GM12878 (cell line): ENCODE data around the gene IL10. TPM values are rescaled to one million over a fixed set of nuclear protein-coding genes. Genes with fewer than 3 reads are reported as not detected.

Source experiments
- ATAC-seq: fragments of 200-7000 bp; cut with Tn5 transposase; 3 replicates; pipeline ENCODE4 v1.9.1; 2020; ENCODE audit warnings: mild to moderate bottlenecking, moderate library complexity
- BruUV-seq: library from RNA; stranded (reverse); fragments of 400-500 nt; replicated peaks from 2 replicates; lab custom pipeline; 2021; lab: Mats Ljungman, UMichigan
- CTCF ChIA-PET: fragments of 300-600 bp; sonication (Branson Sonifier 250); formaldehyde crosslinking; extraction: SDS; loops from one replicate; lab custom pipeline; 2021; ENCODE audit warnings: inconsistent platforms; lab: Yijun Ruan, JAX
- POLR2A ChIA-PET: fragments of 350-600 bp; formaldehyde crosslinking; extraction: SDS; loops from one replicate; lab custom pipeline; 2021; ENCODE audit warnings: inconsistent platforms; lab: Charles Lee
- RAD21 ChIA-PET: fragments of 300-600 bp; sonication (Branson Sonifier 250); formaldehyde crosslinking; loops from one replicate; lab custom pipeline; 2023; ENCODE audit warnings: antibody characterized with exemption; ENCODE audit not compliant: unreplicated experiment; lab: Charles Lee
- SMC1A ChIA-PET: fragments of 300-600 bp; sonication (Branson Sonifier 250); formaldehyde crosslinking; loops from one replicate; lab custom pipeline; 2023; ENCODE audit not compliant: unreplicated experiment, uncharacterized antibody; lab: Charles Lee
- DNase-seq: peaks from one replicate; pipeline ENCODE4 v3.0.0-alpha.2; 2011; ENCODE audit warnings: low read depth, low spot score
- FAIRE-seq: peaks from 3 replicates; lab custom pipeline; 2011; peaks lifted over from hg19 to GRCh38; lab: Jason Lieb, UNC
- H2AFZ ChIP-seq: 2 replicates; pipeline ENCODE4 v1.6.0; 2011; ENCODE audit warnings: low read depth, low read length, control low read depth; ENCODE audit not compliant: control insufficient read depth
- H3K27ac ChIP-seq: 2 replicates; pipeline ENCODE4 v1.5.1; 2011; ENCODE audit warnings: control low read depth; ENCODE audit not compliant: control insufficient read depth, insufficient read depth
- H3K27me3 ChIP-seq, 2 experiments: replicated peaks in 1 of 2; 2 replicates each; pipeline versions ENCODE4 v1.6.0 to v1.6.1; 2011; ENCODE audit warnings: low read length in 1 of 2; ENCODE audit not compliant: control insufficient read depth in 2 of 2, insufficient read depth in 2 of 2
- H3K36me3 ChIP-seq, 2 experiments: 2 replicates each; pipeline ENCODE4 v1.5.1; 2011; ENCODE audit warnings: low read length in 1 of 2; ENCODE audit not compliant: control insufficient read depth in 2 of 2, insufficient read depth in 2 of 2
- H3K4me1 ChIP-seq: 2 replicates; pipeline ENCODE4 v1.6.1; 2011; ENCODE audit warnings: mild to moderate bottlenecking, low read length, moderate library complexity, mixed read lengths; ENCODE audit not compliant: control insufficient read depth, insufficient read depth
- H3K4me2 ChIP-seq: 2 replicates; pipeline ENCODE4 v1.6.0; 2011; ENCODE audit warnings: control low read depth; ENCODE audit not compliant: control insufficient read depth, insufficient read depth
- H3K4me3 ChIP-seq: fragments of 200-600 bp; sonication (generic); 2 replicates; pipeline ENCODE4 v1.5.1; 2016
- H3K79me2 ChIP-seq: 2 replicates; pipeline ENCODE4 v1.6.0; 2011; ENCODE audit warnings: low read length; ENCODE audit not compliant: control insufficient read depth, insufficient read depth
- H3K9ac ChIP-seq: 2 replicates; pipeline ENCODE4 v1.8.0; 2011; ENCODE audit warnings: low read length, control low read depth, mixed read lengths; ENCODE audit not compliant: control insufficient read depth, insufficient read depth
- H3K9me3 ChIP-seq: replicated peaks from 3 replicates; pipeline ENCODE4 v1.5.1; 2011; ENCODE audit warnings: mild to moderate bottlenecking, low read length; ENCODE audit not compliant: control insufficient read depth, insufficient read depth
- H4K20me1 ChIP-seq: 2 replicates; pipeline ENCODE4 v1.6.0; 2011; ENCODE audit not compliant: control insufficient read depth, insufficient read depth
- CEBPB ChIP-seq, 2 experiments: fragments of 150-350 bp in 1 of 2; IDR thresholded peaks; 2 replicates each; pipeline ENCODE4 v1.6.1; 2012 to 2014; ENCODE audit warnings: low read depth in 2 of 2, low read length in 2 of 2, borderline replicate concordance in 1 of 2, inconsistent platforms in 1 of 2
- FOS ChIP-seq: IDR thresholded peaks from 3 replicates; pipeline ENCODE4 v1.6.1; 2011; ENCODE audit warnings: borderline replicate concordance; ENCODE audit not compliant: insufficient read length; ENCODE audit errors: extremely low read depth
- RB1 ChIP-seq: fragments of 450-650 bp; formaldehyde crosslinking; IDR thresholded peaks from 2 replicates; pipeline ENCODE4 v1.6.1; 2017; ENCODE audit warnings: mild to moderate bottlenecking, borderline replicate concordance
- RELA ChIP-seq: fragments of 450-650 bp; IDR thresholded peaks from 2 replicates; pipeline ENCODE4 v1.8.0; 2014; ENCODE audit warnings: borderline replicate concordance; ENCODE audit not compliant: partially characterized antibody
- RELB ChIP-seq: fragments of 450-650 bp; IDR thresholded peaks from 2 replicates; pipeline ENCODE4 v1.6.1; 2017; ENCODE audit warnings: low read depth, mild to moderate bottlenecking, moderate library complexity
- SIN3A ChIP-seq: IDR thresholded peaks from 2 replicates; pipeline ENCODE4 v1.6.1; 2012; ENCODE audit warnings: low read depth, low read length, improper control_type of control experiment
- SPI1 ChIP-seq: IDR thresholded peaks from 2 replicates; pipeline ENCODE4 v1.6.1; 2011; ENCODE audit warnings: low read depth, mild to moderate bottlenecking, low read length, moderate library complexity, borderline replicate concordance; ENCODE audit not compliant: insufficient read depth
- ZNF592 ChIP-seq: fragments of 450-650 bp; IDR thresholded peaks from 2 replicates; pipeline ENCODE4 v1.6.1; 2017; ENCODE audit warnings: mild to moderate bottlenecking, moderate library complexity
- ZNF687 ChIP-seq: fragments of 450-650 bp; IDR thresholded peaks from 2 replicates; pipeline ENCODE4 v1.6.1; 2017; ENCODE audit warnings: mild to moderate bottlenecking, moderate library complexity
- WGBS: methylation state at CpG from one replicate; pipeline ENCODE4 v1.1.6; 2016; ENCODE audit warnings: low lambda C conversion rate; ENCODE audit not compliant: insufficient replicate concordance, insufficient coverage; ENCODE audit errors: missing lambda C conversion rate; 5-methylcytosine and 5-hydroxymethylcytosine counted together
- in situ Hi-C: fragments of 300-500 bp; cut with MboI; formaldehyde crosslinking; loops from 9 replicates; pipeline ENCODE4 v1.14.3; 2018; ENCODE audit warnings: mixed read lengths
- intact Hi-C: fragments of 100-400 bp; cut with micrococcal nuclease; formaldehyde crosslinking; loops from one replicate; pipeline ENCODE4 v1.14.2; 2022; ENCODE audit not compliant: unreplicated experiment
- polyA plus RNA-seq, 11 experiments: library from polyadenylated mRNA; depleted of rRNA in 4 of 11; unstranded in 6 of 11; stranded (reverse) in 5 of 11; fragments of >200 nt; fragmentation: Nextera tagmentation in 4 of 11; fragmentation: Illumina TruSeq in 1 of 11; extraction: Ambion mirVana in 4 of 11; extraction: Trizol in 1 of 11; gene quantifications; 1 replicate in 1 of 11; 2 replicates in 10 of 11; pipeline versions ENCODE4 v1.2.1 to v1.2.3, GENCODE V29; 2011 to 2016; ENCODE audit warnings: inconsistent platforms in 2 of 11, missing spikeins in 2 of 11, low read depth in 1 of 11
- total RNA-seq, 4 experiments: library from RNA; depleted of rRNA in 3 of 4; stranded (reverse); fragments of >200 nt in 3 of 4; fragmentation: Illumina TruSeq in 1 of 4; extraction: Trizol in 1 of 4; gene quantifications; 2 replicates each; pipeline versions ENCODE4 v1.2.1 to v1.2.3, GENCODE V29; 2013 to 2021

The IL10 gene
- total and polyA plus RNA-seq, 10 of the 15 experiments (the other 5 are each of a cell fraction or from before 2014, with no cell fraction given): 0.34 to 5.0 (median 1.1) TPM

GRCh38 chr1:206771338-206771692, 979 bp downstream of the IL10 start (continued):
- TF ChIP-seq RELB: peak; percentile 34; the same call in 1 of the 2 replicates

GRCh38 chr1:206770531-206771337, 1.6 kb downstream of the IL10 start, which contains the start of gene IL19:
TSS of gene IL19 (plus strand) at chr1:206770773. CDS start at chr1:206836663, 65,890 bp downstream.
- no peaks in the 10 kb centered on the region for H4K20me1 ChIP-seq
- H3K27me3 ChIP-seq: no peaks in the 10 kb centered on the region
- FAIRE-seq (no peak), DNase-seq (no peak), ATAC-seq (peak; percentile 29)
- RAD21 ChIA-PET: interaction anchor here (0.8 to 13.8 kb wide), 17 partner anchors 16 to 154 kb away, joined by 3 to 363 read pairs (median 7); partner anchors contain the start of genes DYRK3 and FCMR
- CTCF ChIA-PET: interaction anchor here (0.8 to 15.0 kb wide), 19 partner anchors 15 to 279 kb away, joined by 3 to 299 read pairs (median 4); no protein-coding TSS in a partner anchor
- H2AFZ ChIP-seq: peak within 1 kb of the TSS; percentile 13
- BruUV-seq: TSS peak; percentile 89
- intact Hi-C loops: loop anchor here (1.0 kb wide), 2 partner anchors 14 to 33 kb away; no protein-coding TSS in a partner anchor
- in situ Hi-C loops: loop anchor here (5.0 kb wide), 1 partner anchor 33 kb away; no protein-coding TSS in a partner anchor
- peaks cover 79% of the 10 kb centered on the region for H3K4me1 ChIP-seq
- peak within 1 kb of the TSS; percentile 86 for H3K27ac ChIP-seq
- 0% methylated on average over 9 of the region's 9 CpGs for WGBS
- peak within 1 kb of the TSS; percentile 74 for H3K4me3 ChIP-seq
- peak within 1 kb of the TSS; percentile 73 for H3K9ac ChIP-seq
- POLR2A ChIA-PET: interaction anchor here (0.6 to 14.8 kb wide), 18 partner anchors 16 to 197 kb away, joined by 3 to 283 read pairs (median 5); partner anchors contain the start of gene FCMR
- H3K9me3 ChIP-seq: no peaks in the 10 kb centered on the region
- SMC1A ChIA-PET: interaction anchor here (0.6 to 16.0 kb wide), 25 partner anchors 10 to 234 kb away, joined by 3 to 410 read pairs (median 4); partner anchors contain the start of genes DYRK3 and FCMR
- peaks cover 47% of the 10 kb centered on the region for H3K79me2 ChIP-seq
- peak within 1 kb of the TSS; percentile 95 for H3K4me2 ChIP-seq
- H3K36me3 ChIP-seq: no peaks in the 10 kb centered on the region
- TF ChIP-seq SIN3A (no peak), RELA (no peak), RB1 (no peak), ZNF592 (no peak), CEBPB (IDR thresholded peaks at IDR 0.05; ENCODE audit: borderline replicate concordance in 1 of 2, low read depth in 2 of 2, low read length in 2 of 2) (no peak), ZNF687 (no peak), SPI1 (peak; percentile 79), FOS (no peak)
